HT-29 (cell line): ENCODE results near the gene TTC28. TPM values are rescaled to one million over a fixed set of nuclear protein-coding genes. Genes with fewer than 3 reads are reported as not detected.
"Not testable (repeated sequence)": the region's sequence is repeated elsewhere in the genome, so short reads cannot be mapped to it uniquely, and the experiment has no call there.

Experiments
- DNase-seq: peaks from one replicate; pipeline ENCODE4 v3.0.0-alpha.2; 2015; ENCODE audit warnings: low spot score
- total RNA-seq: library from RNA; depleted of rRNA; stranded (reverse); fragments of >200 nt; shearing (Covaris generic); gene quantifications from 2 replicates; pipeline ENCODE4 v1.2.3, GENCODE V29; 2014

Gene TTC28
- total RNA-seq, 1 experiment from 2014 or later, result not detected

DNA sequence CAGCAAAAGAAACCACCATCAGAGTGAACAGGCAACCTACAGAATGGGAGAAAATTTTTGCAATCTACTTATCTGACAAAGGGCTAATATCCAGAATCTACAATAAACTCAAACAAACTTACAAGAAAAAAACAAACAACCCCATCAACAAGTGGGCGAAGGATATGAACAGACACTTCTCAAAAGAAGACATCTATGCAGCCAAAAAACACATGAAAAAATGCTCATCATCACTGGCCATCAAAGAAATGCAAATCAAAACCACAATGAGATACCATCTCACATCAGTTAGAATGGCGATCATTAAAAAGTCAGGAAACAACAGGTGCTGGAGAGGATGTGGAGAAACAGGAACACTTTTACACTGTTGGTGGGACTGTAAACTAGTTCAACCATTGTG, 188.4 kb downstream of the TTC28 start:
- DNase-seq, result not testable (repeated sequence)

GRCh38 chr22:28488825-28489224, 190.8 kb downstream of the TTC28 start:
- no peak for DNase-seq

DNA sequence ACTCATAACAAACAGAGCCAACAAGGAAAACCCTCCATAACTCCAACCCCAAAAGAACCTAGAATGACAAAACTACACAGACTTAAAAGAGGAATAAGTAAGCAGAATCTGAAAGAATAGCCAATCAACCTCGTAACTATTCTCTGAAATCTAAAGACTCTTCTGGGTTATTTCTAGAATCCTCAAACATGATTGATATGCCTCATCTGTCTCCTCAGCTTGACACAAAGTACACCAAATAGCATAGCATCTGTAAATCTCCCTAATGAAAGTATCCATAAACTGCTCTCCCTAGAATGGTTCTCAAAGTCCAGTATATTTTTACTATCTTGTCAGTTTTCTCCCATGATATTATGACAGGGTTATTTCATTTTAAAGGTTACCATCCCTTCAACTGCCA, 195.0 kb downstream of the TTC28 start:
- DNase-seq, result no peak

DNA sequence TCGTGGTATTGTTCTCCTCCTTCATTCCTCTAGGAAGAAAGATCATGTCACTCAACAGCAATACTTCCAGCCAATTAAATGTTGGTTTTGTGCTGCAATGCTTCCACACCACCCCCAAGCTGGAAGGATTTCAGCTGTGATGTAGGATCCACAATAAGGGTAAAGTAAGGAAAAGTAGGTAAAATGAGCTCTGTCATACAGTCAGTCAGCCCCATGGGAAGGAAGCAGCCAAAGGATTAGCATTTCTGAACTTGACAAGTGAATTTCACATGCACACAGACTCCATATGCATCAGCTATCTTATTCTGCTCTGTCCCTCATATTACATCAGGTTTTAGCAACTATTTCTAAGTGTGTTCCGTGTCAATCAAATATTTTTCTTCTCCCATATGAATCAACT, 197.9 kb downstream of the TTC28 start:
- DNase-seq, result no peak

- DNase-seq, result no peak
These were observed 199.5 kb downstream of the TTC28 start for GRCh38 chr22:28480000-28480715.

GRCh38 chr22:28478564-28478963, 201.1 kb downstream of the TTC28 start:
- no peak for DNase-seq

DNA sequence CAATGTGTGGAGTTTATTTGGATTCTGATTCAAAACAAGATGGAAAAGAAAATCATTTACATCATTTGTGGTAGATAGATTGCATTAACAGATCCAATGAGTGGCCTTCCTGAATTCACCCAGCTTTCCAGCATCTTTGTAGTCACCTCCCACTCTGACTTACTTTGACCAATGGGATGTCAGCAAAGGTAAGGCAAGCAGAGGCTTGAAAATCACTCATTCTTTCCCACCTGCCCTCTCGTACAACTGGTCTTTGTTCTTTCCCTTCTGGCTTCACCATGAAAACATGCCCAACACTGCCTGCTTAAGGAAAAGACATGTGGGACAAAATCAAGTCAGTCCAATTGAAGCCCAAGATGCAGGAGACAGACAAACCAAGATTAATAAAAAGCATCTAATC, 202.1 kb downstream of the TTC28 start:
- no peak for DNase-seq

DNA sequence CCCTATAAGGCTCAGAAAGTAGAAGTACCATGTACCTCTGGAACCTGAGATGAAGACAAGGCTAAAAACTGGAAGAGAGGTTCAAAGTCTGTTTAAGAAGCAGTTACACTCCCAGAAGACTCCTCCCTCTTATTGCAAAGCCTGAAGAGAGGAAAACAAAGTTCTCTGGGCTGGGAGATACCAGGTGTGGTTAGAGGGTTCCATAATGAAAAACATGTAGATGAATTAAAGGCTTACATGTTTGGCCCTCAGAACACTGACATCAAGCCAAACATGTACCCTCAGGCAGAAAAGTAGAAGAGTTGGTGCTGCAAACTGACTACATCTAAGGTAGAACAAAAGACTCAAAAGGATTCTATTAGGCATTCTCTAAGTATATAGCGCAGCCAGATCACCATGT, 205.3 kb downstream of the TTC28 start:
- DNase-seq, result no peak

GRCh38 chr22:28473258-28473657, 206.4 kb downstream of the TTC28 start:
- no peak for DNase-seq

GRCh38 chr22:28467055-28467454, 212.6 kb downstream of the TTC28 start:
- DNase-seq, result not testable (repeated sequence)

- DNase-seq, result no peak
These were observed 213.2 kb downstream of the TTC28 start for GRCh38 chr22:28466399-28466798.

- no peak for DNase-seq
These were observed 213.8 kb downstream of the TTC28 start for GRCh38 chr22:28465841-28466240.

GRCh38 chr22:28464127-28464526, 215.5 kb downstream of the TTC28 start:
- no peak for DNase-seq

DNA sequence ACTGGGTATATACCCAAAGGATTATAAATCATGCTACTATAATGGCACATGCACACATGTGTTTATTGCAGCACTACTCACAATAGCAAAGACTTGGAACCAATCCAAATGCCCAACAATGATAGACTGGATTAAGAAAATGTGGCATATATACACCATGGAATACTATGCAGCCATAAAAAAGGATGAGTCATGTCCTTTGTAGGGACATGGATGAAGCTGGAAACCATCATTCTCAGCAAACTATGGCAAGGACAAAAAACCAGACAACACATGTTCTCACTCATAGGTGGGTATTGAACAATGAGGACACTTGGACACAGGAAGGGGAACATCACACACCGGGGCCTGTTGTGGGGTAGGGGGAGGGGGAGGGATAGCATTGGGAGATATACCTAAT, 216.2 kb downstream of the TTC28 start:
- not testable (repeated sequence) for DNase-seq

DNA sequence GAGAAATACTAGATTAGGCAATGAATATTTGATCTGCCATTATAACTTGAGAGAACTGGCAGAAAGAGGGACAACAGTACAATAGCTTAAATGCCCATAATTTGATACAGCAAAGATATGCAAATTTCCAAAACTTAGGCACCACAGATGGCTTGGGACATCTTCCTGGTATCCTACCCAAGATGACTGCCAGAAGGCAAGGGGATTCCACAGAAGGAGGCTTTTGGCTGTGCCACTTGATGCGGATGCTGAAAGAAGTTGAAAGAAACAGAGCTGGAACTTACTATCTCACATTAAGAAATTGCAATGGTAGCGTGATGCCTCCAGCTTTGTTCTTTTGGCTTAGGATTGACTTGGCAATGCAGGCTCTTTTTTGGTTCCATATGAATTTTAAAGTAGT, 216.7 kb downstream of the TTC28 start:
- DNase-seq, result no peak

DNA sequence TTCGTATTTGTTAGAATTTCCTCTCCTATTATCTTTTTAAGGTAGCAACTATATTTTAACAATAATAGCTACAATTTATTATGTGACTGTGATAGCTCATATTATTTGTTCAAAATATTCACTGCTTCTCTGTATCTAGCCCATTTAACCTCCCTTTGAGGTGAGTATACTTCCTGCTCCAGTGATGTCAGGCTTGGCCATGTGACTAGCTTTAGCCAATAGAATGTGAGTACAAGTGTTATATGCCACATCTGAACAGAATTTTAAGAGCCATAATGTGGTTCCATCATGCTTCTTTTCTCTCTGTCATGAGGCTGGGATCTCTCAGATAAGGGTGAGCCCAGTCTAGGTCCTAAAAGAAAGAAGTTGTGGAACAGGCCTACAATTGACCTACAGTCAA, 217.6 kb downstream of the TTC28 start:
- DNase-seq, result no peak

DNA sequence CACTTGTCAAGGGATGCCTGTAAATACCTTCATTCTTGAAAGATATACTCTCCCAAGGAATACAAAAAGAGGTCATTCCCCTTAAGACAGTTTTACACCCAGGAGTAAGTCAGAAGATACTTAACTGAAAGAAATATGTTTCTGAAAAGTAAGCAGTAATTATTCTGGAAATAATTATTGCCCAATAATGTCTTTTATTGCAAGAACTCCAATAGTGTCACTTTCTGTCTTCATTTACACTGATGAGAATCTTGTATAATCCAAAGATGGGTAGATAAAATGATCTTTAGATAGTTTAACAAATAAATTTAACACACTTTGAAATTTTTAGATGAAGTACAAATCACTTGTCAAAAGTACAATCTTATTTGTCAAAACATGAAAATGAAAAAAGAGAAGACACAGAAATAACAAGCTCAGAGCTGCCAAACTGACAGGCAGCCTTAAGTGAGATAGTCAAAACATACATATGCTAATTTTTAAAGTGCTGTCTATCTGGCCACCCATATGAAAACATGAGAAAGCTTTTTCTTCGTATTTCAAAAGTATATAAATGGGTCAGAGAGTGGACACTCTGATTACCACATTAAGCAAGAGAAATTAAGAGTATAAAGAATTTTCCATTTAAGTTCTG, 225.1 kb downstream of the TTC28 start:
- no peak for DNase-seq

GRCh38 chr22:28450109-28450508, 229.5 kb downstream of the TTC28 start:
- DNase-seq, result no peak

DNA sequence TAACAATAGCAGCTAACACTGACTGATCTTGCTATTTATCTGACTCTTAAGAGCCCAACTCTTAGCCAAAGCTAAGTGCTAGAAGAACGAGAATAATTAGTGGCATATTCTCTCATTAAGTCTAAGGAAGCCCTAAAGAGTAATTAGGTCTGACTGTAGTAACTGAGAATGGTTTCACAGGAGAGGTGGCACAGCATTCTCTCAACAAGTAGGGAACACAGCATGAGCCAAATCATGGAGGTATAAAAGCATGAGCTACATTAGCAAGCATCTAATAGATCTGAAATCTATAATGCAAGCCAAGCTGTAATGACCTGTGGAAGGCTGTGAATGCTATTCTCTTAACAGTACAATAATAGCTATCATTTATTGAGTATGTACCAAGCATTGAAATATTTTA, 230.6 kb downstream of the TTC28 start:
- DNase-seq, result no peak

DNA sequence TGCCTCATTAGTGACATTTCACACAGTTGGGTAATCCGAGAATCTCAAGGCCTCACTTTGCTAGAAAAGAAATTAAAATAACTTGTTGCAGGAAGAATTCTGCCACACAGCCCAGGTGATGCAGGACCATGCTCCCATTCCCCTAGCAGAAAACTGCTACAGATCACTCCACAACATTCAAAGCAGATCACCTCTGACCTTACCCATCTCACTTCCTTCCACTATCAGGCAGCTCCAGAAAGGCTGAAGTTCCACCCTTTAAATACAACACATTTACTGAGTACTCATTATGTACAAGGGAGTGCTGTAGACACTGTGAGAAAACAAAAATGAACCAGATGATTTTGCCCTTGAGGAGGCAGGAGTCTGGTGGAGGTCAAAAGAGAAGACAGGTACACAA, 231.0 kb downstream of the TTC28 start:
- DNase-seq, result no peak

DNA sequence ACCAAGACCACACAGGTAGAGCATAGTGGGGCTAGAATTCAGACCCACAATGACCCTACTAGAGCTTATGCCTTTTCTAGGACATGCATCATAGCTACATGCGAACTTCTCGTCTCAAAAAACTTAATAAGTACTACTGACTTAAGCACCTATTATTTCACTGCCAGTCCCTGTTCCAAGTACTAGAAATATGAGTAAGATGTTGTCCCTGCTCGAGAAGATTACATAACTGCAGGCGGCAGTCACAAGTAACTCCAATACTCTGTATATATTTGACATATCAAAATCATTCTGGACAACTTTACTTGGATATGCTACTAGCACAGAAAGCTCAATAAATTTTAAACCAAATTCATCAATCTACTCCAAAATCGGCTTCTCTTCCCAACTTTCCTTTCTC, 235.0 kb downstream of the TTC28 start:
- no peak for DNase-seq

- DNase-seq, result no peak
These were observed 236.1 kb downstream of the TTC28 start for GRCh38 chr22:28443526-28443876.

DNA sequence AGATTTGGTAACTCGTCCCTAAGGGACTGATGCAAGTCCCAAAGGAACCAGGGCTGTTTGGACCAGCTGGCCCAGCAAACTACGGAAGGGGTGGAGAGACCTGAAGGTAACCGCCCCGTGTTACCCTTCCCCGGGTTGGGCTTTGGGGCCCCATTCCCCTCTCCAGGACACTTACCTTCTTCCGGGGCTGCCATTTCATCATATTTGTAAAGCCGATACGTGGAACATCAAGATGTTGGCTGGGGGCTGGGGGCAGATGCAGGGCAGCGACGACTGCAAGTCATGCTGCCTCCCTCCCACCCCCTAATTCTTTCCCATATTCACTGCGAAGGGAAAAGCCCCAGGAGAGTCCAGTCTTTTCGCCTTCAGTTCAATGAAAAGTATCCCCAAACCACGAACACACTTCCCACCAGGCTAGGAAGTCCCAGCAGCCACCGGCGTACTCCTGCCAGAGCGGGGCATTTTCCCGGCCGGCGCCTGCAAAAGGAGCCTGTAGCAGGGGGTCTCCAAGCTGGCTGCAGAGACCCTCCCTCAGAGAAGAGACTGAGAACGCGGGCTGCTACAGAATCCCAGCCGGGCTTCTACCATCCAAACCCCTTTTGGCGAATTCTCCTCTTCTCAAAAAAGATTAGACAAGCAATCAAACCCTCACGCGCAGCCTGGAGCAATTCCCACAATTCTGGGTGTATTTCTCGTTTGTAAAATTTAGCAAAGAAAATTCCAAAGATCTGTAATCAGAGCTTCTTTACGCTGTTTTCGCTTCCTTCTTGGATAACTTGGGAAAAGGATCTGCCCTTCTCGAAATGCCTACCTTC, 236.7 kb downstream of the TTC28 start:
- DNase-seq, result no peak
